ENCODE measurements around the gene FSIP1. TPM values are rescaled to one million over a fixed set of nuclear protein-coding genes. Genes with fewer than 3 reads are reported as not detected.

Gene FSIP1
- total RNA-seq = 0.32 and 0.53 TPM in 2 replicates

DNA sequence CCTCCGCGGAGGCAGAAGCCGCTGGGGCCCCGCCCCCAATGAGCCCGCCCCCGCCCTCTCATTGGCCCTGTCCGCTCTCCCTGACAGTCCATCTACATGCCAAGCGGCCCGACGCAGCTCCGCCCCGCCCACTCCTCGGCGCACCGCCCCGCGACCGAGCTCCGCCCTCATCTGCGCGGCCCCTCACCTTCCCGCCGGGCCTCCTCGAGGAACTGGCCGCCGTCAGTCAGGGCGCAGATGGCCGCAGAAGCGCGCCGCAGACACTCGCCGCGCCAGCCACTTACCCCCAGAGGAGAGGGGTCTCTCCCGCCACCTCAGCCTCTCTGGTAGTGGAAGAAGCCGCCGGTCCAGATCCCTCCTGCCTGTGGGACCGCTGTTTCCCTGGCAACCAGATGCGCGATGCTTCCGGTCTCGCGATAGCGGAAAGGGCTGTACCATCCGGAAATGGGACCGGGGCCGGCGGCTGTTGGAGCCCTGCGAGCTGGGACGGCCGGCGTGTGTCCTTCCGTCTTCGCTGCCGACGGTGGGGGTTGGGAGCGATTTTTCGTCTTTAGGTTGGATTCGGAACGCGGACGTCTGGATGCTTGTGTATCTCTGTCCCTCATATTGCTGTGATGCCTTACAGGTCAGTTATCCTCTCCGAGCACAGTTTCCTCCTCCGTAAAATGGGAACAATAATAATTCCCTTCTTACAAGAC, at the start of gene FSIP1:
FSIP1 (minus strand) TSS at position 401 of the 698 bp plus-strand sequence. CDS start 6,317 bp downstream, outside the sequence.
- peaks cover 41% of the 10 kb centered on the region for H3K4me1 Mint-ChIP-seq
- DNase-seq = peak; percentile 98
- peak; percentile 98 for ATAC-seq (ENCODE audit: low read depth)
- no peak for TF ChIP-seq CTCF (IDR thresholded peaks at IDR 0.05)
- intact Hi-C loops (cut with micrococcal nuclease) = loop anchor here (1.0 to 10.0 kb wide), 10 partner anchors 137 to 1330 kb away; partner anchors contain the start of genes BUB1B, EIF2AK4, FAM98B and INAFM2
- H3K27ac Mint-ChIP-seq = peak within 1 kb of the TSS; percentile 91
- H3K27me3 Mint-ChIP-seq = peaks cover 4% of the 10 kb centered on the region
- H3K9me3 Mint-ChIP-seq = no peaks in the 10 kb centered on the region
- ChIA-PET POLR2A (interaction anchor here (0.6 to 1.9 kb wide), 15 partner anchors 12 to 540 kb away, joined by 3 to 9 read pairs (median 4); partner anchors contain the start of genes BMF, EIF2AK4, GPR176 and PLCB2), CTCF (no interaction called here)
- H3K4me3 Mint-ChIP-seq = peak within 1 kb of the TSS; percentile 98
- peaks cover 14% of the 10 kb centered on the region for H3K36me3 Mint-ChIP-seq (ENCODE audit: low read depth)

GRCh38 chr15:39830166-39830565, 47.5 kb upstream of the FSIP1 start:
- H3K9me3 Mint-ChIP-seq = no peaks in the 10 kb centered on the region
- H3K4me3 Mint-ChIP-seq = no peak overlapping the region
- CTCF ChIA-PET = interaction anchor here (1.2 kb wide), 1 partner anchor 143 kb away, joined by 3 read pairs; no protein-coding TSS in a partner anchor
- DNase-seq (no peak), ATAC-seq (ENCODE audit: low read depth) (no peak)
- H3K36me3 Mint-ChIP-seq (ENCODE audit: low read depth) = no peaks in the 10 kb centered on the region
- no peaks in the 10 kb centered on the region for H3K4me1 Mint-ChIP-seq
- no peak for TF ChIP-seq CTCF (IDR thresholded peaks at IDR 0.05)
- intact Hi-C loops (cut with micrococcal nuclease) = no loop called here
- H3K27me3 Mint-ChIP-seq = peaks cover 22% of the 10 kb centered on the region
- H3K27ac Mint-ChIP-seq = no peak overlapping the region
- POLR2A ChIA-PET = no interaction called here

DNA sequence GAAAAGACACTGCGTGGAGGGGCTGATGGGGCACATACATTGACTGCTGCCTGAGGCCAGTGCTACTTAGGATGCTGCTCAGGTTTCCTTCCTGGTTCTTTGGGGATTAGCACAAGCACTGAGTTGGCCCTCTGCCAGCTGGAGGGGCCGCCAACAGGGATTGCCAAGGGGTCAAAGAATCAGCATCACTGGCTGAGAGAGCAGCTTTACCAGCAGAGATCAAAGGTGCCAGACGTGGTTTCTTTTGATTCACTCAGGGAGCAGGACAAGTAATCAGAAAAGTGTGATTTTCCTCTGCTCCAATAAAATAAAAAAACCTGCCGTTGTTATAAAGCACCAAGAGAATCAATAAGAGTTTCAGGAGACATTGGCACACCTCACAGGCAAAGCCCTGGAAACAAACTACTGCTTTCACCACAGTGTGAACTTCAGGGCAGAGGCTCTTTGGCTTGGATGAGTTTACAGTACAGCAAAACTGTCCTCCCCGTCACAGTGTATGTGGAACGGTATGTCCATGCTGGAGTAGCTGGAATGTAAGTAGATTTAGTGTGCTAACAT, 45.8 kb upstream of the FSIP1 start:
- no peak overlapping the region for H3K27ac Mint-ChIP-seq
- ATAC-seq (ENCODE audit: low read depth) = no peak

GRCh38 chr15:39826975-39827374, 44.3 kb upstream of the FSIP1 start:
- Mint-ChIP-seq H3K27me3 (peaks cover 24% of the 10 kb centered on the region), H3K4me1 (no peaks in the 10 kb centered on the region), H3K36me3 (ENCODE audit: low read depth) (no peaks in the 10 kb centered on the region), H3K4me3 (no peak overlapping the region), H3K9me3 (no peaks in the 10 kb centered on the region), H3K27ac (no peak overlapping the region)
- intact Hi-C loops (cut with micrococcal nuclease) = no loop called here
- no peak for TF ChIP-seq CTCF (IDR thresholded peaks at IDR 0.05)
- CTCF ChIA-PET = no interaction called here
- ATAC-seq (ENCODE audit: low read depth) (no peak), DNase-seq (no peak)
- POLR2A ChIA-PET = no interaction called here

More for the DNA sequence above, 45.8 kb upstream of the FSIP1 start:
- DNase-seq = no peak
- no peaks in the 10 kb centered on the region for H3K4me1 Mint-ChIP-seq
- no peak for TF ChIP-seq CTCF (IDR thresholded peaks at IDR 0.05)
- H3K9me3 Mint-ChIP-seq = no peaks in the 10 kb centered on the region
- no peak overlapping the region for H3K4me3 Mint-ChIP-seq
- H3K27me3 Mint-ChIP-seq = peaks cover 21% of the 10 kb centered on the region
- intact Hi-C loops (cut with micrococcal nuclease) = no loop called here
- no peaks in the 10 kb centered on the region for H3K36me3 Mint-ChIP-seq (ENCODE audit: low read depth)
- POLR2A ChIA-PET = no interaction called here
- CTCF ChIA-PET = no interaction called here

- DNase-seq (no peak), ATAC-seq (ENCODE audit: low read depth) (no peak)
- Mint-ChIP-seq H3K9me3 (no peaks in the 10 kb centered on the region), H3K36me3 (ENCODE audit: low read depth) (no peaks in the 10 kb centered on the region), H3K27me3 (peaks cover 15% of the 10 kb centered on the region), H3K4me1 (no peaks in the 10 kb centered on the region), H3K4me3 (no peak overlapping the region), H3K27ac (no peak overlapping the region)
- ChIA-PET POLR2A (no interaction called here), CTCF (no interaction called here)
- no peak for TF ChIP-seq CTCF (IDR thresholded peaks at IDR 0.05)
- intact Hi-C loops (cut with micrococcal nuclease) = no loop called here
Measured at GRCh38 chr15:39823634-39824033, 41.0 kb upstream of the FSIP1 start.
